ENCODE measurements around the gene S100PBP.

Gene S100PBP

GRCh38 chr1:32888677-32889420, 71.4 kb downstream of the S100PBP start:
- no peak for DNase-seq

GRCh38 chr1:32889731-32890278, 72.4 kb downstream of the S100PBP start:
- DNase-seq, result no peak

GRCh38 chr1:32890516-32891240, 73.2 kb downstream of the S100PBP start:
- DNase-seq, result no peak

GRCh38 chr1:32891241-32891570, 73.8 kb downstream of the S100PBP start:
- no peak for DNase-seq

- no peak for DNase-seq
Measured at GRCh38 chr1:32891630-32892029, 74.2 kb downstream of the S100PBP start.

GRCh38 chr1:32892368-32893197, 75.1 kb downstream of the S100PBP start:
- DNase-seq, result peak in 2 of 3 experiments; percentile 74 to 79

- peak in 2 of 3 experiments; percentile 74 for DNase-seq
Measured at GRCh38 chr1:32893198-32894018, 76.0 kb downstream of the S100PBP start.

GRCh38 chr1:32894019-32894600, 76.7 kb downstream of the S100PBP start:
- peak in 2 of 3 experiments; percentile 40 to 54 for DNase-seq

- no peak for DNase-seq
Measured at GRCh38 chr1:32894681-32895080, 77.2 kb downstream of the S100PBP start.

- DNase-seq, result no peak
Measured at GRCh38 chr1:32895325-32896215, 78.1 kb downstream of the S100PBP start.

GRCh38 chr1:32896451-32896850, 79.0 kb downstream of the S100PBP start:
- no peak for DNase-seq

- no peak for DNase-seq
Measured at GRCh38 chr1:32897082-32898049, 79.9 kb downstream of the S100PBP start.

GRCh38 chr1:32898056-32898455, 80.6 kb downstream of the S100PBP start:
- DNase-seq, result no peak

GRCh38 chr1:32898958-32899357, 81.5 kb downstream of the S100PBP start:
- no peak for DNase-seq

GRCh38 chr1:32899586-32900296, 82.3 kb downstream of the S100PBP start:
- no peak for DNase-seq

- peak in 2 of 3 experiments; percentile 44 to 47 for DNase-seq
Measured at GRCh38 chr1:32900371-32900955, 83.0 kb downstream of the S100PBP start.

- peak in 2 of 3 experiments; percentile 52 to 65 for DNase-seq
Measured at GRCh38 chr1:32900956-32901822, 83.7 kb downstream of the S100PBP start, which contains the start of gene TMEM54. TMEM54 (minus strand) TSS chr1:32901389; CDS start chr1:32901238, 151 bp downstream.

Data from NCI-H1417 (cell line).